Activated naive CD4-positive, alpha-beta T cell treated with anti-CD3 and anti-CD28 coated beads, Interleukin-2, amount 50 U/mL, for 24 hours (primary cell): ENCODE data around the gene SMOC2.
"Not testable (repeated sequence)": the region's sequence is repeated elsewhere in the genome, so short reads cannot be mapped to it uniquely, and the experiment has no call there.

Experiments
- H3K27ac Mint-ChIP-seq: one replicate; pipeline ENCODE4 v1.8.0; 2021; ENCODE audit warnings: mild to moderate bottlenecking, mixed read lengths
- H3K27me3 Mint-ChIP-seq: one replicate; pipeline ENCODE4 v1.8.0; 2021; ENCODE audit warnings: mixed read lengths
- H3K36me3 Mint-ChIP-seq: one replicate; pipeline ENCODE4 v1.8.0; 2021; ENCODE audit warnings: mixed read lengths
- H3K4me1 Mint-ChIP-seq: one replicate; pipeline ENCODE4 v1.8.0; 2021; ENCODE audit warnings: mixed read lengths
- H3K4me3 Mint-ChIP-seq: one replicate; pipeline ENCODE4 v1.8.0; 2021; ENCODE audit warnings: mild to moderate bottlenecking, mixed read lengths
- H3K9me3 Mint-ChIP-seq: one replicate; pipeline ENCODE4 v1.8.0; 2021; ENCODE audit warnings: mixed read lengths

SMOC2 gene

GRCh38 chr6:168686831-168687730, 246.1 kb downstream of the SMOC2 start:
- no peaks in the 10 kb centered on the region for H3K9me3 Mint-ChIP-seq
- no peaks in the 10 kb centered on the region for H3K4me1 Mint-ChIP-seq
- no peaks in the 10 kb centered on the region for H3K36me3 Mint-ChIP-seq
- no peak overlapping the region for H3K4me3 Mint-ChIP-seq
- H3K27ac Mint-ChIP-seq: no peak overlapping the region
- H3K27me3 Mint-ChIP-seq: no peaks in the 10 kb centered on the region

GRCh38 chr6:168690271-168690670, 249.3 kb downstream of the SMOC2 start:
- no peak overlapping the region for H3K4me3 Mint-ChIP-seq
- no peaks in the 10 kb centered on the region for H3K4me1 Mint-ChIP-seq
- no peaks in the 10 kb centered on the region for H3K9me3 Mint-ChIP-seq
- no peaks in the 10 kb centered on the region for H3K36me3 Mint-ChIP-seq
- no peaks in the 10 kb centered on the region for H3K27me3 Mint-ChIP-seq
- no peak overlapping the region for H3K27ac Mint-ChIP-seq

- Mint-ChIP-seq H3K9me3 (no peaks in the 10 kb centered on the region), H3K27ac (no peak overlapping the region), H3K4me1 (no peaks in the 10 kb centered on the region), H3K27me3 (no peaks in the 10 kb centered on the region), H3K36me3 (no peaks in the 10 kb centered on the region), H3K4me3 (no peak overlapping the region)
Measured at GRCh38 chr6:168691774-168692173, 250.8 kb downstream of the SMOC2 start.

- no peak overlapping the region for H3K27ac Mint-ChIP-seq
- H3K4me3 Mint-ChIP-seq: no peak overlapping the region
- no peaks in the 10 kb centered on the region for H3K27me3 Mint-ChIP-seq
- H3K4me1 Mint-ChIP-seq: no peaks in the 10 kb centered on the region
- H3K9me3 Mint-ChIP-seq: no peaks in the 10 kb centered on the region
- H3K36me3 Mint-ChIP-seq: no peaks in the 10 kb centered on the region
Measured at GRCh38 chr6:168692193-168692914, 251.4 kb downstream of the SMOC2 start.

- not testable (repeated sequence) for H3K36me3 Mint-ChIP-seq, H3K9me3 Mint-ChIP-seq, H3K27me3 Mint-ChIP-seq, H3K27ac Mint-ChIP-seq, H3K4me3 Mint-ChIP-seq, H3K4me1 Mint-ChIP-seq
Measured at GRCh38 chr6:168692915-168693257, 251.9 kb downstream of the SMOC2 start.

- H3K27me3 Mint-ChIP-seq, H3K4me3 Mint-ChIP-seq, H3K27ac Mint-ChIP-seq, H3K9me3 Mint-ChIP-seq, H3K4me1 Mint-ChIP-seq, H3K36me3 Mint-ChIP-seq: not testable (repeated sequence)
Measured at GRCh38 chr6:168694797-168695196, 253.8 kb downstream of the SMOC2 start.

GRCh38 chr6:168695701-168696100, 254.7 kb downstream of the SMOC2 start:
- no peaks in the 10 kb centered on the region for H3K36me3 Mint-ChIP-seq

GRCh38 chr6:168698923-168699322, 257.9 kb downstream of the SMOC2 start:
- no peak overlapping the region for H3K4me3 Mint-ChIP-seq
- H3K27me3 Mint-ChIP-seq: peaks cover 2% of the 10 kb centered on the region
- H3K9me3 Mint-ChIP-seq: no peaks in the 10 kb centered on the region
- no peaks in the 10 kb centered on the region for H3K4me1 Mint-ChIP-seq
- H3K36me3 Mint-ChIP-seq: no peaks in the 10 kb centered on the region
- H3K27ac Mint-ChIP-seq: no peak overlapping the region

More at GRCh38 chr6:168695701-168696100, 254.7 kb downstream of the SMOC2 start:
- no peak overlapping the region for H3K27ac Mint-ChIP-seq
- H3K27me3 Mint-ChIP-seq: no peaks in the 10 kb centered on the region
- no peaks in the 10 kb centered on the region for H3K4me1 Mint-ChIP-seq
- H3K9me3 Mint-ChIP-seq: no peaks in the 10 kb centered on the region
- H3K4me3 Mint-ChIP-seq: no peak overlapping the region

GRCh38 chr6:168699631-168700295, 258.8 kb downstream of the SMOC2 start:
- Mint-ChIP-seq H3K9me3 (no peaks in the 10 kb centered on the region), H3K27ac (no peak overlapping the region), H3K36me3 (no peaks in the 10 kb centered on the region), H3K4me1 (no peaks in the 10 kb centered on the region), H3K4me3 (no peak overlapping the region), H3K27me3 (peaks cover 2% of the 10 kb centered on the region)

GRCh38 chr6:168700880-168701279, 259.9 kb downstream of the SMOC2 start:
- Mint-ChIP-seq H3K4me1 (no peaks in the 10 kb centered on the region), H3K9me3 (no peaks in the 10 kb centered on the region), H3K4me3 (no peak overlapping the region), H3K27ac (no peak overlapping the region), H3K36me3 (no peaks in the 10 kb centered on the region), H3K27me3 (peaks cover 2% of the 10 kb centered on the region)

GRCh38 chr6:168703990-168704389, 263.0 kb downstream of the SMOC2 start:
- H3K27ac Mint-ChIP-seq: no peak overlapping the region
- no peak overlapping the region for H3K4me3 Mint-ChIP-seq
- H3K9me3 Mint-ChIP-seq: no peaks in the 10 kb centered on the region
- H3K27me3 Mint-ChIP-seq: peaks cover 2% of the 10 kb centered on the region
- H3K4me1 Mint-ChIP-seq: no peaks in the 10 kb centered on the region
- no peaks in the 10 kb centered on the region for H3K36me3 Mint-ChIP-seq

- H3K27me3 Mint-ChIP-seq: peaks cover 3% of the 10 kb centered on the region
- H3K36me3 Mint-ChIP-seq: no peaks in the 10 kb centered on the region
- no peak overlapping the region for H3K4me3 Mint-ChIP-seq
- no peaks in the 10 kb centered on the region for H3K4me1 Mint-ChIP-seq
- no peaks in the 10 kb centered on the region for H3K9me3 Mint-ChIP-seq
- H3K27ac Mint-ChIP-seq: no peak overlapping the region
Measured at GRCh38 chr6:168704678-168705077, 263.7 kb downstream of the SMOC2 start.

- not testable (repeated sequence) for H3K27me3 Mint-ChIP-seq, H3K27ac Mint-ChIP-seq, H3K9me3 Mint-ChIP-seq, H3K4me3 Mint-ChIP-seq, H3K36me3 Mint-ChIP-seq, H3K4me1 Mint-ChIP-seq
Measured at GRCh38 chr6:168705271-168705670, 264.3 kb downstream of the SMOC2 start.

GRCh38 chr6:168706471-168707177, 265.6 kb downstream of the SMOC2 start:
- Mint-ChIP-seq H3K27me3 (peaks cover 3% of the 10 kb centered on the region), H3K36me3 (no peaks in the 10 kb centered on the region), H3K27ac (no peak overlapping the region), H3K4me1 (no peaks in the 10 kb centered on the region), H3K4me3 (no peak overlapping the region), H3K9me3 (no peaks in the 10 kb centered on the region)

- H3K27ac Mint-ChIP-seq: no peak overlapping the region
- no peaks in the 10 kb centered on the region for H3K9me3 Mint-ChIP-seq
- H3K4me1 Mint-ChIP-seq: no peaks in the 10 kb centered on the region
- peaks cover 2% of the 10 kb centered on the region for H3K27me3 Mint-ChIP-seq
- H3K4me3 Mint-ChIP-seq: no peak overlapping the region
- H3K36me3 Mint-ChIP-seq: no peaks in the 10 kb centered on the region
Measured at GRCh38 chr6:168708526-168708925, 267.5 kb downstream of the SMOC2 start.
